Measurements from ENCODE around the gene PFN3. TPM values are rescaled to one million over a fixed set of nuclear protein-coding genes. Genes with fewer than 3 reads are reported as not detected.
"Not testable (repeated sequence)": the region's sequence is repeated elsewhere in the genome, so short reads cannot be mapped to it uniquely, and the experiment has no call there.

The PFN3 gene
- total RNA-seq, 1 donor from 2014 or later, result not detected

DNA sequence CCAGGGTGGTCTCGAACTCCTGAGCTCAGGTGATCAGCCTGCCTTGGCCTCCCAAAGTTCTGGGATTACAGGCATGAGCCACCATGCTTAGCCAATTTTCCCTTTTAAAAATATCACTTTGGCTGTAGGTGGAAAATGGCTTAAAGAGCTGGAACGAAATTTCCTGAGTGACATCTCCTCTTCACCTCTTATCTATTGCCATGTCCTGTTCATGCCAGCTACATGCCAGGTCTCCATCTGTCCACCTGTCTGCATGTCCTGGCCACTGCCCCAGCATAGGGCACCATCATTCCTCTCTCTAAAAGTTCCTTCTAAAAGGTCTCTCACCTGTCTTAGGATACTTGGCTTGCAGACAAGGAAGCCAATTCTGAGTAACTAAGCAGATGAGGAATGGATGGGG, 23.2 kb upstream of the PFN3 start:
- intact Hi-C loops (cut with micrococcal nuclease), result no loop called here
- Histone ChIP-seq H3K27ac (replicated peaks) (no peak overlapping the region), H3K36me3 (no peaks in the 10 kb centered on the region), H3K4me1 (peaks cover 30% of the 10 kb centered on the region), H3K27me3 (ENCODE audit: low read depth) (peaks cover 14% of the 10 kb centered on the region), H3K9me3 (replicated peaks) (no peaks in the 10 kb centered on the region), H3K4me3 (no peak overlapping the region)
- DNase-seq, result no peak
- TF ChIP-seq, protein P1, sequence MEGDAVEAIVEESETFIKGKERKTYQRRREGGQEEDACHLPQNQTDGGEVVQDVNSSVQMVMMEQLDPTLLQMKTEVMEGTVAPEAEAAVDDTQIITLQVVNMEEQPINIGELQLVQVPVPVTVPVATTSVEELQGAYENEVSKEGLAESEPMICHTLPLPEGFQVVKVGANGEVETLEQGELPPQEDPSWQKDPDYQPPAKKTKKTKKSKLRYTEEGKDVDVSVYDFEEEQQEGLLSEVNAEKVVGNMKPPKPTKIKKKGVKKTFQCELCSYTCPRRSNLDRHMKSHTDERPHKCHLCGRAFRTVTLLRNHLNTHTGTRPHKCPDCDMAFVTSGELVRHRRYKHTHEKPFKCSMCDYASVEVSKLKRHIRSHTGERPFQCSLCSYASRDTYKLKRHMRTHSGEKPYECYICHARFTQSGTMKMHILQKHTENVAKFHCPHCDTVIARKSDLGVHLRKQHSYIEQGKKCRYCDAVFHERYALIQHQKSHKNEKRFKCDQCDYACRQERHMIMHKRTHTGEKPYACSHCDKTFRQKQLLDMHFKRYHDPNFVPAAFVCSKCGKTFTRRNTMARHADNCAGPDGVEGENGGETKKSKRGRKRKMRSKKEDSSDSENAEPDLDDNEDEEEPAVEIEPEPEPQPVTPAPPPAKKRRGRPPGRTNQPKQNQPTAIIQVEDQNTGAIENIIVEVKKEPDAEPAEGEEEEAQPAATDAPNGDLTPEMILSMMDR (IDR thresholded peaks at IDR 0.05; ENCODE audit: borderline replicate concordance), result no peak

DNA sequence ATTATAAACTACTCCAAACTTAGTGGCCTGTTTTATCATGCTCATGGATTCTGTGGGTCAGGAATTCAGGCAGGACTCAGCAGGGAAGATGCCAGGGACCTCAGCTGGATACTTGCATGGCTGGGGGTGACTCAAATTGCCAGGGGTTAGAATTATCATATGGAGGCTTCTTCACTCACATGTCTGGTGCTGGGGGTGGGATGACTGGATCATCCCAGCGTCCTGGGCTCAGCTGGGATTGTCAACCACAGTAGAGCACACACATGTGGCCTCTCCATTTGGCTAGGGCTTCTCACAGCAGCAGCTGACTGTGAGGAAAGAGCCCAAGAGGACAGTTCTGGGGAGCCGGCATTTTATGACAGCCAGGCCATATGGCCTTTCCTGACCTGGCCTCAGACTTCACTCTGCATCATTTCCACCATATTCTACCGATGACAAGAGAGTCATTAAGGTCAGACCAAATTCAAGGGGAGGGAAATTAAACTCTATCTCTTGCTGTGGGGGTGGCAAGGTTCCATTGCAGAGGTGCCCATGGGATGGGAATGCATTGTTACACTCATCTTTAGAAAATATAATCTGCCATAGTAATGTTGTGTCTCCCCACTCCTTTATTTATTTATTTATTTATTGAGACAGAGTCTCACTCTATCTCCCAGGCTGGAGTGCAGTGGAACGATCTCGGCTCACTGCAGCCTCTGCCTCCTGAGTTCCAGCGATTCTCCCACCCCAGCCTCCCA, 20.8 kb upstream of the PFN3 start:
- Histone ChIP-seq H3K9me3 (replicated peaks) (no peaks in the 10 kb centered on the region), H3K27ac (replicated peaks) (no peak overlapping the region), H3K4me3 (no peak overlapping the region), H3K4me1 (peaks cover 10% of the 10 kb centered on the region), H3K27me3 (ENCODE audit: low read depth) (peaks cover 18% of the 10 kb centered on the region), H3K36me3 (no peaks in the 10 kb centered on the region)
- no peak for DNase-seq
- intact Hi-C loops (cut with micrococcal nuclease), result no loop called here
- TF ChIP-seq, protein P1 (IDR thresholded peaks at IDR 0.05; ENCODE audit: borderline replicate concordance), result no peak

DNA sequence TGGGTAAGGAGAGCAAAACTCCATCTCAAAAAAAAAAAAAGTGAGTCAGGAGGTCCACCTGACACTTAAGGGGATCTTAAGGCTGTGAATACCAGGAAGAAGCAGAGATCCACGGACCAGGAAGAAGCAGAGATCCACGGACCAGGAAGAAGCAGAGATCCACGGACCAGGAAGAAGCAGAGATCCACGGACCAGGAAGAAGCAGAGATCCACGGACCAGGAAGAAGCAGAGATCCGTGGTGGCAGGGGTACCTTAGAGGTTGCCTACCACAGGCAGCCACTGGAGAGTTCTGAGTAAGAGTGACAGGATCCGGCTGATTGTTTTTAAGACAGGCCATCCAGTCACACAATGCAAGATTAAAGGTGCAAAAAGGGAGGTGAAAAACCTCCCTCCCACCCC, 20.0 kb upstream of the PFN3 start:
- H3K9me3 ChIP-seq (replicated peaks); DNase-seq; H3K27ac ChIP-seq (replicated peaks); H3K4me1 ChIP-seq; intact Hi-C loops (cut with micrococcal nuclease); H3K4me3 ChIP-seq; H3K36me3 ChIP-seq: not testable (repeated sequence)
- peaks cover 18% of the 10 kb centered on the region for H3K27me3 ChIP-seq (ENCODE audit: low read depth)

DNA sequence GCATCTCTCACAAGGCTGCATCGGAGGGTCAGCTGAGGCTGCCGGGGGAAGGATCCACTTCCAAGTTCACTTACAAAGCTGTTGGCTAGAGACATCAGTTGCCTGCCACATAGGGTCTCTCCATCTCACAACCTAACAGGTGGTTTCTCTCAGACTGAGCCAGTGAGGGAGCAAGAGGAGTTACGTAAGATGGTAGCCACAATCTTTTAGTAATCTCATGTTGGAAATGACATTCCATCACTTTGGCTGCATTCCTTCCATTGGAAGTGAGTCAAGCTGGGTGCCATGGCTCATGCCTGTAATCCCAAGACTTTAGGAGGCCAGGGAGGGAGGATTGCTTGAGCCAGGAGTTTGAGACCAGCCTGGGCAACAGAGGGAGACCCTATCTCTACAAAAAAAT, 18.6 kb upstream of the PFN3 start:
- Histone ChIP-seq H3K27ac (replicated peaks) (no peak overlapping the region), H3K4me1 (no peaks in the 10 kb centered on the region), H3K4me3 (no peak overlapping the region), H3K27me3 (ENCODE audit: low read depth) (peaks cover 22% of the 10 kb centered on the region), H3K9me3 (replicated peaks) (no peaks in the 10 kb centered on the region), H3K36me3 (no peaks in the 10 kb centered on the region)
- no peak for DNase-seq
- intact Hi-C loops (cut with micrococcal nuclease), result no loop called here
- TF ChIP-seq, protein P1 (IDR thresholded peaks at IDR 0.05; ENCODE audit: borderline replicate concordance), result no peak

DNA sequence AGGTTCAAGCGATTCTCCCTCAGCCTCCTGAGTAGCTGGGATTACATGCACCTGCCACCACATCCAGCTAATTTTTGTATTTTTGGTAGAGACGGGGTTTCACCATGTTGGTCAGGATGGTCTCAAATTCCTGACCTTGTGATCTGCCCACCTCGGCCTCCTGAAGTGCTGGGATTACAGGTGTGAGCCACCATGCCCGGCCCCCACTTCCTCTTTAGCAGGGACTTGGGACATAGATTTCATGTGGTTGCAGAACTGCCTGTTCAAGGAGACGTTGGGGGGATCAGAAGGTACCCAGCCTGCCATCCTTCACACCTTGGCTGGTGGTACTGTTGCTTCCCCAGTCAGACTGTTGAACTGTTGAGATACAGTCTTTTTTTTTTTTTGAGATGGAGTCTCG, 16.6 kb upstream of the PFN3 start:
- intact Hi-C loops (cut with micrococcal nuclease); H3K27ac ChIP-seq (replicated peaks); H3K4me1 ChIP-seq; H3K36me3 ChIP-seq; H3K4me3 ChIP-seq; H3K9me3 ChIP-seq (replicated peaks); DNase-seq: not testable (repeated sequence)
- peaks cover 35% of the 10 kb centered on the region for H3K27me3 ChIP-seq (ENCODE audit: low read depth)

DNA sequence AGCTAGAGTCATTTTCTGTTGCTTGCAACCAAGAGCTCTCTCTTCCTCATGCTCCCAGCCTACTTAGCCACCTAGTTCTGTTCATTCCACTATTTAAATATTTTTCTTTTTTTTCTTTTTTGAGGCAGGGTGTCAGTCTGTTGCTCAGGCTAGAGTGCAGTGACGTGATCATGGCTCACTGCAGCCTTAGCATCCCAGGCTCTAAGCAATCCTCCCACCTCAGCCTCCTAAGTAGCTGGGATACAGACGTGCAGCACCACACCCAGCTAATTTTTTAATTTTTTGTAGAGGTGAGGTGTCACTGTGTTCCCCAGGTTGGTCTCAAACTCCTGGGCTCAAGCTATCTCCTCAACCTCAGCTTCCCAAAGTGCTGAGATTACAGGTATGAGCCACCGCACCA, 14.0 kb upstream of the PFN3 start:
- Histone ChIP-seq H3K9me3 (replicated peaks) (no peaks in the 10 kb centered on the region), H3K27me3 (ENCODE audit: low read depth) (peaks cover 36% of the 10 kb centered on the region), H3K36me3 (no peaks in the 10 kb centered on the region), H3K4me3 (no peak overlapping the region), H3K4me1 (no peaks in the 10 kb centered on the region), H3K27ac (replicated peaks) (no peak overlapping the region)
- intact Hi-C loops (cut with micrococcal nuclease), result no loop called here
- no peak for DNase-seq
- TF ChIP-seq, protein P1 (IDR thresholded peaks at IDR 0.05; ENCODE audit: borderline replicate concordance), result no peak

All from left ventricle myocardium inferior (tissue), 1 donor.